GM19438 (cell line): ENCODE measurements around the gene MYL1.

Source experiments
- ATAC-seq: cut with Tn5 transposase; IDR thresholded peaks from one replicate; pipeline ENCODE4 v1.9.1; 2021; ENCODE audit warnings: low read depth; ENCODE audit not compliant: unreplicated experiment

The MYL1 gene

DNA sequence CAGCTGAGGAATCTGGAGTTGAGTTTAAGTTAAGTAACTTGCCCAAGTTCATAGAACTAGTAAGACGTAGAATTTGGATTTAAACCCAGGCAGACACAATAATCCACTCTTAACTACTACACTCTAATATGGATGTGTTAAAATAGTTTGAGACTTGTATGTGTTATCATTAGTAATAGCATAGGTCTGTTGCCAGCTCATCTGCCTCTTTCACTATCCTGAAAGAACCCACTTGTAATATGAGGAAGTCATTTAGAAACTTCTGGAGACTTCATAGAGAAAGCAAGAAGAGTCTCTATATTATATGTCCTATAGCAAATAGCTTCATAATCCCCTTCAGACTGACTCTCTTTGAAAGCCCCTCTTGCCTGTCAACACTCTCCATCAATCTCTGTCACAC lies 46.7 kb downstream of the MYL1 start:
- no peak for ATAC-seq

- ATAC-seq: no peak
Observed at GRCh38 chr2:210267698-210268097, 47.3 kb downstream of the MYL1 start.

DNA sequence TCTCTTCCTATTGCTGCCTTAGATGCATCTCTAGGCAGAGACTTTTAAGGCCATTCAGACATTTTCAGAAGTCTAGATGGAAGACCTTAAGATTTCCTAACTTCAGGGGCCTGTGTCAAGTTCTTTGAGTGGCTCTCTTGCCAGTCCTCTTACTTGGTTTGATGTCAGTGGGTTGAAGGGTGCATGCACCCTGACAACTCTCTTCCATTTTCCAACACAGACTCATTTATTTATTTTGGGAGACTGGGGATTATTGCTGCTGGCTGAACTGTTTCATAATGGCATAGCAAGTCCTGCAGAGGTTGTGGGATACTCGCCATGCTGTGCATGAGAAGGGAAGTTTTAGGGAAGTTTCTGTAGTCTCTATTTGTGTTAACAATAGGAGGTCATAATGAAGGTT lies 50.7 kb downstream of the MYL1 start:
- ATAC-seq: no peak

- no peak for ATAC-seq
Observed at GRCh38 chr2:210263841-210264240, 51.1 kb downstream of the MYL1 start.

DNA sequence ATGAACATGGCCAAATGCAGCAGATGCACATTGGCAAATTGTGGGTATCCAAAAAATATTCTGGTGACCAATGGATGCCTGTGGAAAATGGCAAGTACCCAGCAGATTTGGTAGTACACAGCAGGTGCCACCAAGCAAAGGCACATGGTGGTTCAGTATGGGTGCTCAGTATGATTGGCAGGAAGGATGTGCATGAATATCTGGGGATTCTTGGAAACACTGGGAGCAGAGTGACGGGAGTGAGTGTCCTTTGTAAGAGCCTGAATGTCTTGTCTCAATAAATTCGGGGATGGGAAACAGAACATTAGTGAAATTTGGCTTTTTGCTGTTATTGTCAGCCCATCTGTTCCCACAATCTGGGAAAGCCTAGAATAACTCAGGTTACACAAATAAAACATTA lies 52.9 kb downstream of the MYL1 start:
- no peak for ATAC-seq

GRCh38 chr2:210259687-210260086 lies 55.3 kb downstream of the MYL1 start:
- no peak for ATAC-seq

DNA sequence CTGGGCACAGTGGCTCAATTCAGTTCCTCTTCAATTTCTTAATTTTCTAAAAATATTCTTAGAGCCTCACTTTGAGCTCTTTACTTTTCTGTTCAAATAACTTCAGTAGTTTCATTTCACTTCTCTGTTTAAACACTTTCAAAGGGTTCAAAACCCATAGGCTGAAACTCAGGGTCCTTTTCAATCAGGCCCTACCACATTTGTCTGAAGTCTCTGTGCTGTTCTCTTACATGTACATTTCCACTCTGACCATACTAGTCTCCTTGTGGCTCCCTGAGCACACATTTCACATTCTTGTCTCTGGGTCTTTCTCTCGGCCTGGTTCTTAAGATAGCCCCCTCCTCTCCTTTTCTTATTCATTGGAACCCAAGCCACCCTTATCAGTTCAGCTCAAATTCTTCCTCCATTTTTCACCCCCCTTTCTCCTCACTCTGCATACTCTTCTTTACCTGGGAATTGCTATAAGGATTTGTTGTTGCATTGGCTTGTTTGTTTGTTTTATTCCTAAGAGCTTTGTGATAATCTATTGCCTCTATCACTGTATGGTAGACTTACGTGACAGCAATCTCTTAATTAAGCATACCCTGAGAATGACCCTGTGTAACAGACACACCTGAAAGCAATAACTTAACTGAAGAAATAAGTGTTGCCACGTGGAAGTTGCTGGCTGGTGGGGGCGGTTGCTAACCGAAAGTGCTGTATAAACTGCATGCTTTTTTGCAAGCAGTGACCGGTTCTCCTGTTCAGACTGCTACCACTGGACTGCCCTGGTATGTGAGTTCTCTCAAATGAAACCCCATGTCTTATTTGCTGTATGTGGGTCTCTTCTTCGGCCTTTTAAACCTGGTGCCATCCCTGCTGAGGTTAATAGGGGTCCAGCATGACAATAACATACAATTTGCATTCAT lies 62.0 kb downstream of the MYL1 start:
- ATAC-seq: no peak

DNA sequence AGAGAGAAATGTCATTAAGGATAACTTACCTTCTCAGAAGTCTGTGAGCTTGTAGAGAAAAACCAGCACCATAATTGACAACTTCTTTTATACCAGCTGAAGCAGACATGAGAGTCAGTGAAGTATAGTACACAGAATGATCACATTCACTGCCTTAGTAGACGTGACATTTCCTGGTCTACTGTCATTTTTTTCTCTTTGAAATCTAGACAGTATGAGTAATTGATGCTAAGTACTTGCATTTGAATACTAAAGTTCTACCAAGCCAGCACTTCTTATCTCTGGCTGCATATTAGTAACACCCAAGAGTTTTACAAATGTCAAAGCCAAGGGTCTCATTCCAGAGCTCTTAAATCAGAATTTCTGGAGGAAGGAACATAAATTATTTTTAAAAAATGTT lies 64.4 kb downstream of the MYL1 start:
- ATAC-seq: no peak
